ENCODE results near the gene TBC1D22B. TPM values are rescaled to one million over a fixed set of nuclear protein-coding genes. Genes with fewer than 3 reads are reported as not detected.

Gene TBC1D22B
- total RNA-seq, 1 experiment from 2014 or later, result 12.9 TPM

DNA sequence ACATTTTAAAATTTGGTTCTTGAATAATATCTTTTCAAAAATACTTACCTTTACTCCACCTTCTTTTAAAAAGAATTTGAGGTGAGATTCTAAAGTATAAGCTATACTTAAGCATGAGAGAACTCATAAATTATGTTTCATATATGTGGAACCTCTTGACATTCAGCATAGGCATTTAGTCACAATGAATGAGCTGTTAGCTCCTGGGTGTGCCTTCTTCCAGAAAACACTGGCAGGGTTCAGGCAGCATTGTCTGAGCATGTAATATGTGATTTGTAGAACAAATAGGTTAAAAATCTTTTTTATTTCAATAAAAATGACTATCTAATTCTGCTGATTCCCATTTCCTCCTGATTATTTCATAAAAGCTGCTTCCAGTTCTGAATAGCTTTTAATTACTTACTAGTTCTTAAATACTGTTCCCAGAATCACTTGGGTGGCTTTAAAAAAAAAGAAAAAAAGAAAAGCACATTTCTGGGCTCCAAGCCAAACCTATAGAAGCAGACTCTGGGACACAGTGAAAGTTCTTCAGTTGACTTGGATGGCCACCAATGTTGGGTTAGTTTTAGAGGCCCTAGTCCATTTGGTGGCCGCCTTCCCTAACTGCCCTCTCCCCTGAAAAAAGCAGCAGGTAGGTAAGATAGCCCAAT is 116.4 kb downstream of the TBC1D22B start:
- Histone ChIP-seq H3K79me2 (ENCODE audit: insufficient read depth, low read length) (no peaks in the 10 kb centered on the region), H4K20me1 (ENCODE audit: control insufficient read depth, insufficient read depth, insufficient read length) (no peaks in the 10 kb centered on the region), H2BK15ac (ENCODE audit: low read depth, low read length) (no peak overlapping the region), H3K4ac (ENCODE audit: low read depth, low read length) (no peak overlapping the region), H3K56ac (ENCODE audit: insufficient read length, low read depth, low read length) (no peak overlapping the region), H3K18ac (ENCODE audit: insufficient read length, low read depth, low read length) (no peak overlapping the region), H2BK20ac (ENCODE audit: low read depth, low read length, poor library complexity, severe bottlenecking) (no peak overlapping the region), H3K27me3 (ENCODE audit: insufficient read depth, low read length) (no peaks in the 10 kb centered on the region), H2AK5ac (ENCODE audit: insufficient read length, low read length) (no peak overlapping the region), H4K5ac (ENCODE audit: insufficient read length, low read depth, low read length) (no peak overlapping the region), H3T11ph (ENCODE audit: low read length) (no peak overlapping the region), H3K14ac (ENCODE audit: insufficient read depth, low read length) (no peak overlapping the region), H2BK120ac (ENCODE audit: low read depth, low read length, poor library complexity, severe bottlenecking) (no peak overlapping the region), H3K4me1 (ENCODE audit: insufficient read depth, low read length) (no peaks in the 10 kb centered on the region), H3K9ac (ENCODE audit: extremely low read depth, insufficient read length, low read length) (no peak overlapping the region), H3K4me2 (ENCODE audit: insufficient read depth, insufficient read length, low read length) (no peak overlapping the region), H2BK12ac (ENCODE audit: insufficient read length, low read depth, low read length) (no peak overlapping the region), H3K79me1 (ENCODE audit: insufficient read depth, low read depth, low read length, poor library complexity, severe bottlenecking) (no peaks in the 10 kb centered on the region), H3K23me2 (ENCODE audit: insufficient read length, low read depth, low read length, poor library complexity, severe bottlenecking) (no peaks in the 10 kb centered on the region), H3K9me3 (ENCODE audit: control insufficient read depth, low read depth, low read length) (no peaks in the 10 kb centered on the region), H4K8ac (replicated peaks; ENCODE audit: insufficient read length, low read depth, low read length) (no peak overlapping the region), H2AFZ (ENCODE audit: low read length) (no peak overlapping the region), H4K91ac (ENCODE audit: insufficient read length, low read depth, low read length) (no peak overlapping the region), H3K27ac (ENCODE audit: insufficient read length, low read depth, low read length) (no peak overlapping the region), H2BK5ac (ENCODE audit: insufficient read length, low read length) (no peak overlapping the region), H3K23ac (ENCODE audit: insufficient read length, low read depth, low read length) (no peak overlapping the region)
- peaks cover 16 to 77% (median 50%) of the 10 kb centered on the region in 3 experiments; a peak in 5 of 7 replicates for H3K36me3 Mint-ChIP-seq (ENCODE audit: insufficient read depth in 1 of 3, low read depth in 3 of 3)
- no peak for DNase-seq
- TF ChIP-seq, protein P1, sequence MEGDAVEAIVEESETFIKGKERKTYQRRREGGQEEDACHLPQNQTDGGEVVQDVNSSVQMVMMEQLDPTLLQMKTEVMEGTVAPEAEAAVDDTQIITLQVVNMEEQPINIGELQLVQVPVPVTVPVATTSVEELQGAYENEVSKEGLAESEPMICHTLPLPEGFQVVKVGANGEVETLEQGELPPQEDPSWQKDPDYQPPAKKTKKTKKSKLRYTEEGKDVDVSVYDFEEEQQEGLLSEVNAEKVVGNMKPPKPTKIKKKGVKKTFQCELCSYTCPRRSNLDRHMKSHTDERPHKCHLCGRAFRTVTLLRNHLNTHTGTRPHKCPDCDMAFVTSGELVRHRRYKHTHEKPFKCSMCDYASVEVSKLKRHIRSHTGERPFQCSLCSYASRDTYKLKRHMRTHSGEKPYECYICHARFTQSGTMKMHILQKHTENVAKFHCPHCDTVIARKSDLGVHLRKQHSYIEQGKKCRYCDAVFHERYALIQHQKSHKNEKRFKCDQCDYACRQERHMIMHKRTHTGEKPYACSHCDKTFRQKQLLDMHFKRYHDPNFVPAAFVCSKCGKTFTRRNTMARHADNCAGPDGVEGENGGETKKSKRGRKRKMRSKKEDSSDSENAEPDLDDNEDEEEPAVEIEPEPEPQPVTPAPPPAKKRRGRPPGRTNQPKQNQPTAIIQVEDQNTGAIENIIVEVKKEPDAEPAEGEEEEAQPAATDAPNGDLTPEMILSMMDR (conservative IDR thresholded peaks at IDR 0.05), result no peak
- no peaks in the 10 kb centered on the region for H3K27me3 Mint-ChIP-seq (ENCODE audit: low read depth)
- H3K27ac Mint-ChIP-seq, result no peak overlapping the region
- no peaks in the 10 kb centered on the region for H3K9me3 Mint-ChIP-seq
- no peaks in the 10 kb centered on the region for H3K4me1 Mint-ChIP-seq
- no CpG with 5 or more reads among the region's 1 CpG for WGBS (ENCODE audit: extremely low coverage, insufficient read length, low lambda C conversion rate)
- no peak overlapping the region for H3K4me3 Mint-ChIP-seq
